PC-3 (cell line): Measurements from ENCODE around the gene RPL27A. TPM values are rescaled to one million over a fixed set of nuclear protein-coding genes. Genes with fewer than 3 reads are reported as not detected.

Experiments used
- ATAC-seq: fragments of 200-7000 bp; cut with Tn5 transposase; 2 replicates; pipeline ENCODE4 v1.9.1; 2020; ENCODE audit warnings: mild to moderate bottlenecking, moderate library complexity
- BruUV-seq: library from RNA; stranded (reverse); fragments of 400-500 nt; replicated peaks from 2 replicates; lab custom pipeline; 2021; lab: Mats Ljungman, UMichigan
- CTCF ChIA-PET: fragments of 300-600 bp; sonication (Branson Sonifier 250); formaldehyde crosslinking; loops from one replicate; lab custom pipeline; 2022; ENCODE audit warnings: antibody characterized with exemption; lab: Charles Lee
- POLR2A ChIA-PET: fragments of 300-600 bp; sonication (Branson Sonifier 250); formaldehyde crosslinking; loops from one replicate; lab custom pipeline; 2022; ENCODE audit warnings: antibody characterized with exemption; ENCODE audit not compliant: unreplicated experiment; lab: Charles Lee
- DNase-seq: peaks from one replicate; pipeline ENCODE4 v3.0.0-alpha.2; 2015
- H2AFZ ChIP-seq: fragments of 300-600 bp; sonication (generic); 2 replicates; pipeline ENCODE4 v1.6.0; 2016; ENCODE audit warnings: antibody characterized with exemption, low read length
- H3F3A ChIP-seq: fragments of 300-600 bp; sonication (generic); one replicate; pipeline ENCODE4 v1.6.0; 2017; ENCODE audit warnings: antibody characterized with exemption, low read length, control low read depth, mild to moderate bottlenecking; ENCODE audit not compliant: unreplicated experiment
- H3K27ac ChIP-seq: fragments of 300-600 bp; sonication (generic); 2 replicates; pipeline ENCODE4 v1.5.1; 2016; ENCODE audit warnings: mild to moderate bottlenecking, low read length
- H3K27me3 ChIP-seq: fragments of 300-600 bp; sonication (generic); 2 replicates; pipeline ENCODE4 v1.6.1; 2016; ENCODE audit warnings: low read length, mixed read lengths
- H3K36me3 ChIP-seq: fragments of 300-600 bp; sonication (generic); 2 replicates; pipeline ENCODE4 v1.6.1; 2016; ENCODE audit warnings: low read depth, mixed run types, low read length, mixed read lengths
- H3K4me1 ChIP-seq: fragments of 300-600 bp; sonication (generic); 2 replicates; pipeline ENCODE4 v1.5.1; 2016; ENCODE audit warnings: low read length; ENCODE audit not compliant: insufficient read depth
- H3K4me2 ChIP-seq: fragments of 300-600 bp; sonication (generic); 2 replicates; pipeline ENCODE4 v1.6.0; 2016; ENCODE audit warnings: low read length
- H3K4me3 ChIP-seq: fragments of 300-600 bp; sonication (generic); 2 replicates; pipeline ENCODE4 v1.5.1; 2016; ENCODE audit warnings: mild to moderate bottlenecking, low read length, mixed read lengths
- H3K79me2 ChIP-seq: fragments of 300-600 bp; sonication (generic); 2 replicates; pipeline ENCODE4 v1.6.1; 2017; ENCODE audit warnings: low read length, mixed read lengths
- H3K9ac ChIP-seq: fragments of 300-600 bp; sonication (generic); 2 replicates; pipeline ENCODE4 v1.6.0; 2016; ENCODE audit warnings: mild to moderate bottlenecking, low read length
- H3K9me2 ChIP-seq: fragments of 300-600 bp; sonication (generic); replicated peaks from 2 replicates; pipeline ENCODE4 v1.6.1; 2016; ENCODE audit warnings: mixed run types, low read length, mixed read lengths
- H3K9me3 ChIP-seq: fragments of 300-600 bp; sonication (generic); 2 replicates; pipeline ENCODE4 v1.6.1; 2016; ENCODE audit warnings: low read length, mixed read lengths
- H4K20me1 ChIP-seq: fragments of 300-600 bp; sonication (generic); 2 replicates; pipeline ENCODE4 v1.6.1; 2016; ENCODE audit warnings: low read length, mixed read lengths
- EZH2 ChIP-seq: fragments of 300-600 bp; sonication (generic); IDR thresholded peaks from one replicate; pipeline ENCODE4 v1.6.1; 2017; ENCODE audit warnings: antibody characterized with exemption, mild to moderate bottlenecking, low read length; ENCODE audit not compliant: unreplicated experiment
- EZH2phosphoT487 ChIP-seq: fragments of 300-600 bp; sonication (generic); IDR thresholded peaks from 2 replicates; pipeline ENCODE4 v1.6.1; 2018; ENCODE audit warnings: mild to moderate bottlenecking, antibody characterized with exemption, low read length, borderline replicate concordance
- intact Hi-C: fragments of 100-400 bp; cut with micrococcal nuclease; formaldehyde crosslinking; loops from 2 replicates; pipeline ENCODE4 v1.9.0; 2023
- total RNA-seq: library from RNA; depleted of rRNA; stranded (reverse); fragments of >200 nt; gene quantifications from 2 replicates; pipeline ENCODE4 v1.2.3, GENCODE V29; 2014
- TF ChIP-seq, protein P1 (sequence below): fragments of 300-600 bp; sonication (generic); conservative IDR thresholded peaks from 2 replicates; pipeline ENCODE4 v1.5.1; 2017; ENCODE audit warnings: antibody characterized with exemption, low read depth, mild to moderate bottlenecking, low read length

RPL27A gene
- total RNA-seq, 1 experiment from 2014 or later = 1,132 TPM

DNA sequence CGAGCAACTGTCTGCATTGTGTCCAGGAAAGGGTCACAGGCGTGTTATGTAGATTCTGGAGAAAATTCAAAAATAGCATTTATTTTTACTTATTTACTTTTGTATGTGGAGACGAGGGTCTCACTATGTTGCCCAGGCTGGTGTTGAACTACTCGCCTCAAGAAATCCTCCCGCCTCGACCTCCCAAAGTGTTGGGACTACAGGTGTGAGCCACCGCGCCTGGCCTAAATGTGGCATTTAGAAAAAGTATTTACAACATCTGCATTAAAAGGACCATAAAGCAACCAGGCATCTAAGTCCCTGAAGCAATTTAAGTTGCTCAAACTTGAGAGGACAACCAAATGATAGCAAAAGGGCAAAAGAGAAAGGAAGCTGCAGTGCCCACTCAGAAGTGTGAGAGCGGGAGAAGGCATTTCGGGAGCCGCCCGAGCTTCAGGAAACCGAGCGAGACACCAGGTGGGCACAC is 722 bp upstream of the RPL27A start:
- Histone ChIP-seq H3K9me3 (no peaks in the 10 kb centered on the region), H3K27ac (peak overlapping the region; percentile 73), H3K27me3 (no peaks in the 10 kb centered on the region), H2AFZ (peak overlapping the region; percentile 54; the same call in 1 of the 2 replicates), H3K4me3 (peak overlapping the region; percentile 86), H3K4me1 (peaks cover 37% of the 10 kb centered on the region), H4K20me1 (peaks cover 23% of the 10 kb centered on the region), H3K4me2 (peak overlapping the region; percentile 94), H3K79me2 (peaks cover 48% of the 10 kb centered on the region), H3K9ac (peak overlapping the region; percentile 100), H3K36me3 (peaks cover 39% of the 10 kb centered on the region), H3K9me2 (no peaks in the 10 kb centered on the region), H3F3A (peaks cover 6% of the 10 kb centered on the region)
- CTCF ChIA-PET = interaction anchor here (0.7 kb wide), 1 partner anchor 86 kb away, joined by 4 read pairs; no protein-coding TSS in a partner anchor
- no TSS peak for BruUV-seq
- POLR2A ChIA-PET = interaction anchor here (0.6 kb wide), 1 partner anchor 1268 kb away, joined by 3 read pairs; no protein-coding TSS in a partner anchor
- DNase-seq = peak; percentile 5
- intact Hi-C loops = loop anchor here (10.0 kb wide), 1 partner anchor 893 kb away; the partner anchor contains the start of gene WEE1
- ATAC-seq = no peak
- TF ChIP-seq EZH2phosphoT487 (no peak), EZH2 (no peak)
- TF ChIP-seq, protein P1, sequence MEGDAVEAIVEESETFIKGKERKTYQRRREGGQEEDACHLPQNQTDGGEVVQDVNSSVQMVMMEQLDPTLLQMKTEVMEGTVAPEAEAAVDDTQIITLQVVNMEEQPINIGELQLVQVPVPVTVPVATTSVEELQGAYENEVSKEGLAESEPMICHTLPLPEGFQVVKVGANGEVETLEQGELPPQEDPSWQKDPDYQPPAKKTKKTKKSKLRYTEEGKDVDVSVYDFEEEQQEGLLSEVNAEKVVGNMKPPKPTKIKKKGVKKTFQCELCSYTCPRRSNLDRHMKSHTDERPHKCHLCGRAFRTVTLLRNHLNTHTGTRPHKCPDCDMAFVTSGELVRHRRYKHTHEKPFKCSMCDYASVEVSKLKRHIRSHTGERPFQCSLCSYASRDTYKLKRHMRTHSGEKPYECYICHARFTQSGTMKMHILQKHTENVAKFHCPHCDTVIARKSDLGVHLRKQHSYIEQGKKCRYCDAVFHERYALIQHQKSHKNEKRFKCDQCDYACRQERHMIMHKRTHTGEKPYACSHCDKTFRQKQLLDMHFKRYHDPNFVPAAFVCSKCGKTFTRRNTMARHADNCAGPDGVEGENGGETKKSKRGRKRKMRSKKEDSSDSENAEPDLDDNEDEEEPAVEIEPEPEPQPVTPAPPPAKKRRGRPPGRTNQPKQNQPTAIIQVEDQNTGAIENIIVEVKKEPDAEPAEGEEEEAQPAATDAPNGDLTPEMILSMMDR = no peak

DNA sequence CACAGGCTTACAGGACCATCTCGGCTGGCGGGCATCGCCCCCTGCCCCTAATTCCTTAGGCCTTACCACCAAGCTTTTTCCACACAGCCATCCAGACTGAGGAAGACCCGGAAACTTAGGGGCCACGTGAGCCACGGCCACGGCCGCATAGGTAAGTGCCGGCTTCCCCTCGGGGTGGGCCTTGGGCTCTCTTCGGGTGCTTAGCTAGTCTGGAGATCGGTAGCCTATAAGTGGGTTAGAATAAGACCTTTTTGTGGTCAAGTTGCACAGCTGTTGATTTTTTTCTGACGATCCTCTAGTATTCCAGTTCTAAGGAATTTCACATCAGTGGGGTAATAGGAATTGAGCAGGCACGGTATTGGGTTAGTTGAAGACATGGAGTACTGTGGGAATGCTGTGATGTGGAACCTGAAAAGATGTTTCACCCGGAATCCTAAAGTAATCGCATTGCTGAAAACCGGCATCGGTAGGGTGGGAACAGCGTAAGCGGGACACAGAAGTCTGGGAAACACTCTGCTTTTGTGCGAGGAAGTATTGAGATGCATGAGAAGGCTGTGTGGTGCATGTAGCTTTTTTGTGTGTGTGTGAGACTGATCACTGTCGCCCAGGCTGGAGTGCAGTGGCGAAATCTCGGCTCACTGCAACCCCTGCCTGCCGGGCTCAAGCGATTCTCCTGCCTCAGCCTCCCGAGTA is 669 bp downstream of the RPL27A start:
- Histone ChIP-seq H4K20me1 (peaks cover 23% of the 10 kb centered on the region), H3K4me3 (peak overlapping the region; percentile 86), H3K9ac (peak overlapping the region; percentile 100), H2AFZ (peak overlapping the region; percentile 54; the same call in 1 of the 2 replicates), H3K27me3 (no peaks in the 10 kb centered on the region), H3K36me3 (peaks cover 40% of the 10 kb centered on the region), H3K4me1 (peaks cover 50% of the 10 kb centered on the region), H3K4me2 (peak overlapping the region; percentile 94), H3K27ac (peak overlapping the region; percentile 73), H3K79me2 (peaks cover 48% of the 10 kb centered on the region), H3K9me3 (no peaks in the 10 kb centered on the region), H3F3A (peaks cover 12% of the 10 kb centered on the region), H3K9me2 (no peaks in the 10 kb centered on the region)
- TSS peak; percentile 42 for BruUV-seq
- ATAC-seq (no peak), DNase-seq (no peak)
- TF ChIP-seq EZH2 = no peak
- TF ChIP-seq, protein P1 = no peak
- TF ChIP-seq EZH2phosphoT487 = no peak
- intact Hi-C loops = loop anchor here (10.0 kb wide), 1 partner anchor 892 kb away; the partner anchor contains the start of gene WEE1
- POLR2A ChIA-PET = no interaction called here
- CTCF ChIA-PET = no interaction called here
